SK-N-SH treated with all-trans-retinoic acid at 6 μM for 48 hours (cell line): ENCODE data around the gene LRRC14B.

Experiments
- ATAC-seq: fragments of 200-7000 bp; cut with Tn5 transposase; 3 replicates; pipeline ENCODE4 v1.9.1; 2020; ENCODE audit warnings: mild to moderate bottlenecking, moderate library complexity
- ARNTL ChIP-seq: fragments of 450-650 bp; formaldehyde crosslinking; IDR thresholded peaks from 2 replicates; pipeline ENCODE4 v1.5.0; 2020; ENCODE audit warnings: low read depth, mild to moderate bottlenecking, moderate library complexity, borderline replicate concordance
- BACH2 ChIP-seq: fragments of 250-450 bp; sonication (Bioruptor Pico); IDR thresholded peaks from 2 replicates; pipeline ENCODE4 v1.9.0; 2021; ENCODE audit warnings: mild to moderate bottlenecking, borderline replicate concordance
- CSDC2 ChIP-seq: fragments of 250-450 bp; sonication (Bioruptor Pico); IDR thresholded peaks from 2 replicates; pipeline ENCODE4 v1.5.0; 2020; ENCODE audit warnings: mild to moderate bottlenecking, moderate library complexity
- ESRRG ChIP-seq: fragments of 250-450 bp; sonication (Bioruptor Pico); IDR thresholded peaks from 2 replicates; pipeline ENCODE4 v1.6.1; 2021; ENCODE audit warnings: mild to moderate bottlenecking
- GLIS3 ChIP-seq: fragments of 250-450 bp; sonication (Bioruptor Pico); IDR thresholded peaks from 2 replicates; pipeline ENCODE4 v1.5.0; 2020; ENCODE audit warnings: mild to moderate bottlenecking, moderate library complexity
- ISL1 ChIP-seq: fragments of 250-450 bp; sonication (Bioruptor Pico); IDR thresholded peaks from 2 replicates; pipeline ENCODE4 v2.1.2; 2022; ENCODE audit warnings: mild to moderate bottlenecking, moderate library complexity
- OSR1 ChIP-seq: fragments of 250-450 bp; sonication (Bioruptor Pico); IDR thresholded peaks from 2 replicates; pipeline ENCODE4 v1.8.0; 2022; ENCODE audit warnings: moderate library complexity, mild to moderate bottlenecking, inconsistent platforms
- PPARA ChIP-seq: fragments of 250-450 bp; sonication (Bioruptor Pico); IDR thresholded peaks from 2 replicates; pipeline ENCODE4 v1.5.0; 2020; ENCODE audit warnings: mild to moderate bottlenecking, borderline replicate concordance
- RARB ChIP-seq: fragments of 250-450 bp; sonication (Bioruptor Pico); IDR thresholded peaks from 2 replicates; pipeline ENCODE4 v1.8.0; 2021; ENCODE audit warnings: mild to moderate bottlenecking, moderate library complexity
- SNAI2 ChIP-seq: fragments of 250-450 bp; sonication (Bioruptor Pico); IDR thresholded peaks from 2 replicates; pipeline ENCODE4 v1.5.0; 2020; ENCODE audit warnings: mild to moderate bottlenecking, moderate library complexity
- TCF4 ChIP-seq: fragments of 250-450 bp; sonication (Bioruptor Pico); IDR thresholded peaks from 2 replicates; pipeline ENCODE4 v1.8.0; 2021; ENCODE audit warnings: mild to moderate bottlenecking, moderate library complexity, borderline replicate concordance
- TOX ChIP-seq: fragments of 250-450 bp; sonication (Bioruptor Pico); IDR thresholded peaks from 2 replicates; pipeline ENCODE4 v1.8.0; 2021; ENCODE audit warnings: mild to moderate bottlenecking, moderate library complexity, borderline replicate concordance
- ZC3H10 ChIP-seq: fragments of 250-450 bp; sonication (Bioruptor Pico); IDR thresholded peaks from 2 replicates; pipeline ENCODE4 v1.5.1; 2021; ENCODE audit warnings: mild to moderate bottlenecking, moderate library complexity
- ZFP3 ChIP-seq: fragments of 250-450 bp; sonication (Bioruptor Pico); IDR thresholded peaks from 2 replicates; pipeline ENCODE4 v1.5.0; 2020; ENCODE audit warnings: mild to moderate bottlenecking, moderate library complexity
- ZFP30 ChIP-seq: fragments of 450-650 bp; formaldehyde crosslinking; IDR thresholded peaks from 2 replicates; pipeline ENCODE4 v1.5.0; 2022; ENCODE audit warnings: mild to moderate bottlenecking, moderate library complexity
- ZNF565 ChIP-seq: fragments of 450-650 bp; formaldehyde crosslinking; conservative IDR thresholded peaks from 2 replicates; pipeline ENCODE4 v1.5.0; 2020; ENCODE audit warnings: low read depth, mild to moderate bottlenecking, moderate library complexity
- ZNF8 ChIP-seq: fragments of 450-650 bp; formaldehyde crosslinking; IDR thresholded peaks from 2 replicates; pipeline ENCODE4 v1.5.0; 2020; ENCODE audit warnings: mild to moderate bottlenecking, moderate library complexity
- TF ChIP-seq, protein P1 (sequence below): fragments of 250-450 bp; sonication (Bioruptor Pico); IDR thresholded peaks from 2 replicates; pipeline ENCODE4 v1.8.0; 2021; ENCODE audit warnings: low read depth, mild to moderate bottlenecking, moderate library complexity, borderline replicate concordance
- TF ChIP-seq, protein P2 (sequence below): fragments of 250-450 bp; sonication (Bioruptor Pico); IDR thresholded peaks from 2 replicates; pipeline ENCODE4 v1.5.1; 2021; ENCODE audit warnings: mild to moderate bottlenecking, moderate library complexity
- TF ChIP-seq, protein P3 (sequence below): fragments of 250-450 bp; sonication (Bioruptor Pico); IDR thresholded peaks from 2 replicates; pipeline ENCODE4 v1.5.1; 2020; ENCODE audit warnings: low read depth, mild to moderate bottlenecking, moderate library complexity
- TF ChIP-seq, protein P4 (sequence below): fragments of 250-450 bp; sonication (Bioruptor Pico); IDR thresholded peaks from 2 replicates; pipeline ENCODE4 v1.8.0; 2020; ENCODE audit warnings: mild to moderate bottlenecking, moderate library complexity, borderline replicate concordance

LRRC14B gene

DNA sequence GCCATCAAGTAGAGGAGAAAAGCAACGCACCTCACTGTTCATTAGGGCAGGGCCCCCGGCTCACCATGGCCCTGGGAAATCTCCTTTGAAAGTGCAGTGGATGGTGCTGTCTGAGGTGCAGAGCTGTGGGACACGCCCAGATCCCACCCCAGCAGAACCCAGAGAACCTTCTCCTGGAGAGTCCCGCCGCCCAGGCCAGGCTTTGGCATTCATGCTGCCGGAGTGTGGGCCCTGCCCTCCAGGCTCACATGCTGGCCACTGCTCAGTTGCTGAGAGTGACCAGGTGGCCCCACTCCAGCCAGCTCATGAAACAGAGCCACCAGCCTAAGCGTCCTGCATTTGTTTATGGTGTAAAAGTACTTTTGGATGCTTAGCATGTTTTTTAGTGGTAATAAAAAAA is 23.8 kb upstream of the LRRC14B start (continued):
- TF ChIP-seq, protein P1, sequence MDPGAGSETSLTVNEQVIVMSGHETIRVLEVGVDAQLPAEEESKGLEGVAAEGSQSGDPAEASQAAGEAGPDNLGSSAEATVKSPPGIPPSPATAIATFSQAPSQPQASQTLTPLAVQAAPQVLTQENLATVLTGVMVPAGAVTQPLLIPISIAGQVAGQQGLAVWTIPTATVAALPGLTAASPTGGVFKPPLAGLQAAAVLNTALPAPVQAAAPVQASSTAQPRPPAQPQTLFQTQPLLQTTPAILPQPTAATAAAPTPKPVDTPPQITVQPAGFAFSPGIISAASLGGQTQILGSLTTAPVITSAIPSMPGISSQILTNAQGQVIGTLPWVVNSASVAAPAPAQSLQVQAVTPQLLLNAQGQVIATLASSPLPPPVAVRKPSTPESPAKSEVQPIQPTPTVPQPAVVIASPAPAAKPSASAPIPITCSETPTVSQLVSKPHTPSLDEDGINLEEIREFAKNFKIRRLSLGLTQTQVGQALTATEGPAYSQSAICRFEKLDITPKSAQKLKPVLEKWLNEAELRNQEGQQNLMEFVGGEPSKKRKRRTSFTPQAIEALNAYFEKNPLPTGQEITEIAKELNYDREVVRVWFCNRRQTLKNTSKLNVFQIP (CRISPR knock-in tag) = no peak
- TF ChIP-seq GLIS3 = no peak
- TF ChIP-seq PPARA = no peak
- TF ChIP-seq, protein P2, sequence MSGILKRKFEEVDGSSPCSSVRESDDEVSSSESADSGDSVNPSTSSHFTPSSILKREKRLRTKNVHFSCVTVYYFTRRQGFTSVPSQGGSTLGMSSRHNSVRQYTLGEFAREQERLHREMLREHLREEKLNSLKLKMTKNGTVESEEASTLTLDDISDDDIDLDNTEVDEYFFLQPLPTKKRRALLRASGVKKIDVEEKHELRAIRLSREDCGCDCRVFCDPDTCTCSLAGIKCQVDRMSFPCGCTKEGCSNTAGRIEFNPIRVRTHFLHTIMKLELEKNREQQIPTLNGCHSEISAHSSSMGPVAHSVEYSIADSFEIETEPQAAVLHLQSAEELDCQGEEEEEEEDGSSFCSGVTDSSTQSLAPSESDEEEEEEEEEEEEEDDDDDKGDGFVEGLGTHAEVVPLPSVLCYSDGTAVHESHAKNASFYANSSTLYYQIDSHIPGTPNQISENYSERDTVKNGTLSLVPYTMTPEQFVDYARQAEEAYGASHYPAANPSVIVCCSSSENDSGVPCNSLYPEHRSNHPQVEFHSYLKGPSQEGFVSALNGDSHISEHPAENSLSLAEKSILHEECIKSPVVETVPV (CRISPR knock-in tag) = no peak
- TF ChIP-seq ISL1 = no peak

DNA sequence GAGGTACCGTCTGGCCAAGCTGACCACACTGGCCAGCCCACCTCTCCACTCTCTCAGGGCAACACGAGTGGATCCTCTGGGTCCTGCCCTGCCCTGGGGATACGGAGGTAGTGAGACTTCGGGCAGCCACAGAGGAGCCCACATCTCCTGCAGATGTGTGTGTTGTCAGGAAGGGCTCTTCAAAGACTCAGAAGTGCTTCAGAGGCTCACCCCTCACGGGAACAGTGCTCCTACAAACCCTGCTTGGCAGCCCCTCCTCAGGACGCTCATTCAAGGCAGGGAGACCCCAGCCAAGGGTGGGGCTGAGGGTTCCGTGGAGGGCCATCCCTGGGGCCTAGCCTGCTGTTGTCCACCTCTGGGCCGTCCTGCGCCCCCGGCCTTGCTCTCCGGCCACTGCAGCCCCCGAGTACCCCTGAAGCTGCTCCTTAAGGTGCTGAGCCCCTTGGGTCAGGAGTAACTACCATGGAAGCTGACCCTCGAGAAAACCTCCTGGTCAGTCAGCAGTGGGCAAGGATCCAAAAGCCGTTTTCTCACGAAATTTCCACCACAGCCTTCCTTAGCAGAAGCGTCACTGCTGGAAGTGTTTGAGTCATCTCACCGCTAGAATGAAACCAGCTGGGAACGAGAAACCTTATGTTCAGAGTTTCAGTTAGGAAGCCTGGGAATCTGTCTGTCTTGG is 23.2 kb upstream of the LRRC14B start:
- TF ChIP-seq GLIS3 (no peak), SNAI2 (no peak), ZFP3 (CRISPR knock-in tag) (no peak), CSDC2 (CRISPR knock-in tag) (no peak), ZNF8 (CRISPR knock-in tag) (no peak), ZC3H10 (no peak), ARNTL (no peak), ZNF565 (CRISPR knock-in tag) (no peak), BACH2 (CRISPR knock-in tag) (no peak), ZFP30 (CRISPR knock-in tag) (no peak), ESRRG (no peak), PPARA (no peak), ISL1 (no peak), RARB (CRISPR knock-in tag) (no peak), TCF4 (CRISPR knock-in tag) (no peak)
- TF ChIP-seq, protein P1 (CRISPR knock-in tag) = no peak
- TF ChIP-seq, protein P2 (CRISPR knock-in tag) = no peak
- TF ChIP-seq, protein P3, sequence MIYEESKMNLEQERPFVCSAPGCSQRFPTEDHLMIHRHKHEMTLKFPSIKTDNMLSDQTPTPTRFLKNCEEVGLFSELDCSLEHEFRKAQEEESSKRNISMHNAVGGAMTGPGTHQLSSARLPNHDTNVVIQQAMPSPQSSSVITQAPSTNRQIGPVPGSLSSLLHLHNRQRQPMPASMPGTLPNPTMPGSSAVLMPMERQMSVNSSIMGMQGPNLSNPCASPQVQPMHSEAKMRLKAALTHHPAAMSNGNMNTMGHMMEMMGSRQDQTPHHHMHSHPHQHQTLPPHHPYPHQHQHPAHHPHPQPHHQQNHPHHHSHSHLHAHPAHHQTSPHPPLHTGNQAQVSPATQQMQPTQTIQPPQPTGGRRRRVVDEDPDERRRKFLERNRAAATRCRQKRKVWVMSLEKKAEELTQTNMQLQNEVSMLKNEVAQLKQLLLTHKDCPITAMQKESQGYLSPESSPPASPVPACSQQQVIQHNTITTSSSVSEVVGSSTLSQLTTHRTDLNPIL = no peak
- ATAC-seq = peak; percentile 73

DNA sequence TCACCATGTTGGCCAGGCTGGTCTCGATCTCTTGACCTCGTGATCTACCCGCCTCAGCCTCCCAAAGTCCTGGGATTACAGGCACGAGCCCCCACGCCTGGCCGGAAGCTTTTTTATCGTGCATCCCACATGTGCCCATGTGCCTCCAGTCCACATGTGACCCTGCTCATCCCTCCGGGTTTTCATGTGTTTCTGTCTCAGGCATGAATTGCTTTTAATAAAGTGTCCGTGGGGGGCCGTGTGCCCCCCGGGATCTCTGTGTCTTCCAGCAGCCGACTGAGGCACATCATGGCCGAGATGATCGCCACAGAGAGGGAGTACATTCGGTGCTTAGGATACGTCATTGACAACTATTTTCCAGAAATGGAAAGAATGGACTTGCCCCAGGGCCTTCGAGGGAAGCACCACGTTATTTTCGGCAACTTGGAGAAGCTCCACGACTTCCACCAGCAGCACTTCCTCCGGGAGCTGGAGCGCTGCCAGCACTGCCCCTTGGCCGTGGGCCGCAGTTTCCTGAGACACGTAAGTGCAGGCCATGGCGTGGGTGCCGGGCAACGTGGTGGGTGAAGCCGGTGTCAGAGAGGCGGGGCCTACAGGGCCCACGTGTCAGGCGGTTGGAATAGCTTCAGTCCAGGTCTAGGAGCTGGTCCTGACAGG is 22.1 kb upstream of the LRRC14B start:
- no peak for ATAC-seq
- TF ChIP-seq, protein P4, sequence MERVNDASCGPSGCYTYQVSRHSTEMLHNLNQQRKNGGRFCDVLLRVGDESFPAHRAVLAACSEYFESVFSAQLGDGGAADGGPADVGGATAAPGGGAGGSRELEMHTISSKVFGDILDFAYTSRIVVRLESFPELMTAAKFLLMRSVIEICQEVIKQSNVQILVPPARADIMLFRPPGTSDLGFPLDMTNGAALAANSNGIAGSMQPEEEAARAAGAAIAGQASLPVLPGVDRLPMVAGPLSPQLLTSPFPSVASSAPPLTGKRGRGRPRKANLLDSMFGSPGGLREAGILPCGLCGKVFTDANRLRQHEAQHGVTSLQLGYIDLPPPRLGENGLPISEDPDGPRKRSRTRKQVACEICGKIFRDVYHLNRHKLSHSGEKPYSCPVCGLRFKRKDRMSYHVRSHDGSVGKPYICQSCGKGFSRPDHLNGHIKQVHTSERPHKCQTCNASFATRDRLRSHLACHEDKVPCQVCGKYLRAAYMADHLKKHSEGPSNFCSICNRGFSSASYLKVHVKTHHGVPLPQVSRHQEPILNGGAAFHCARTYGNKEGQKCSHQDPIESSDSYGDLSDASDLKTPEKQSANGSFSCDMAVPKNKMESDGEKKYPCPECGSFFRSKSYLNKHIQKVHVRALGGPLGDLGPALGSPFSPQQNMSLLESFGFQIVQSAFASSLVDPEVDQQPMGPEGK (CRISPR knock-in tag) = no peak
- no peak for TF ChIP-seq RARB (CRISPR knock-in tag)
- TF ChIP-seq TOX (CRISPR knock-in tag) = no peak
- TF ChIP-seq, protein P3 = no peak
- TF ChIP-seq ARNTL = no peak
- TF ChIP-seq ZFP3 (CRISPR knock-in tag) = no peak
- TF ChIP-seq ESRRG = no peak
- TF ChIP-seq ISL1 = no peak
- TF ChIP-seq BACH2 (CRISPR knock-in tag) = no peak
- no peak for TF ChIP-seq ZNF565 (CRISPR knock-in tag)
- TF ChIP-seq PPARA = no peak
- no peak for TF ChIP-seq OSR1
- TF ChIP-seq, protein P1 (CRISPR knock-in tag) = no peak
